Stimulated activated CD8-positive, alpha-beta memory T cell treated with anti-CD3 and anti-CD28 coated beads, Interleukin-7, amount 100 ng/mL, for 48 hours (primary cell): ENCODE data around the gene TMEM269.
A peak's percentile ranks its signal among the peaks of the same experiment; 100 is the strongest.

ENCODE experiments used
- DNase-seq, 2 donors: peaks; one replicate each; pipeline ENCODE4 v3.0.0-alpha.2; 2020; ENCODE audit warnings: low read depth in 1 of 2; ENCODE audit errors: extremely low read depth in 1 of 2

Gene TMEM269

DNA sequence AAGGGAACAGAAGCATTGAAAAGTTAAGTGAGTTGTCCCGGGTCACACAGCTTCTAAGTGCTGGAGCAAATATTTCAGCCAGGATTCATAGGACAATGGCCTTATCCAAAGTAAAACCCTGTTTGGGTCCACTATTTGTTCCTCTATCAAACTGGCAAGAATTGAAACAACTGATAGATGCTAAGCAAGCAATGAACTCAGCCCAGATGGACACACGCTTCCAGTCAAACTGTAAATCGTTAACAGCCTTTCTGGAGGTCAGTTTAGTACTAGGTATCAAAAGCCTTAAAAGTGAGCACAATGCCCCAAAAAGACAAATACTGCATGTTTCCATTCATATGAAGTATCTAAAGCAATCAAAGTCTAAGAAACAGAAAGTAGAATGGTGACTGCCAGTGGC is 33.2 kb downstream of the TMEM269 start:
- no peak for DNase-seq

DNA sequence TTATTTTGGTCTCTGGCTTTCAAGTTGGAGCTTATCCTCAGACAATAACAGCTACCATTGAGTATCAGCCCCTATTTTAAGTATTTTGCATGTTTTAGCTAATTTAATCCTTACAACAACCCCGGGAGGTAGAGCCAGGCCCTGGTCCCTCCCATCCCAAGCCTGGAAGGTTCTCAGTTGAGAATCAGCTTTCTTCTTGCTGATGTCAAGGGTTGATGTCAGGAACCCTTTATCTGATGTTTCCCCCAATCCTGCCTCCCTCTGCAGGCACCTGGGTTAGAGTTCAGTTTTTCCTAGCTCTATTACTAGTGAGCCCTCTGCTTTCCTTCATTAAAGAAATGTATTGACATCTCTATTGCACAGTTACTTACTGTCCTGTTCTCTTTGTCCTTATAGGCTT is 36.0 kb downstream of the TMEM269 start:
- DNase-seq: no peak

DNA sequence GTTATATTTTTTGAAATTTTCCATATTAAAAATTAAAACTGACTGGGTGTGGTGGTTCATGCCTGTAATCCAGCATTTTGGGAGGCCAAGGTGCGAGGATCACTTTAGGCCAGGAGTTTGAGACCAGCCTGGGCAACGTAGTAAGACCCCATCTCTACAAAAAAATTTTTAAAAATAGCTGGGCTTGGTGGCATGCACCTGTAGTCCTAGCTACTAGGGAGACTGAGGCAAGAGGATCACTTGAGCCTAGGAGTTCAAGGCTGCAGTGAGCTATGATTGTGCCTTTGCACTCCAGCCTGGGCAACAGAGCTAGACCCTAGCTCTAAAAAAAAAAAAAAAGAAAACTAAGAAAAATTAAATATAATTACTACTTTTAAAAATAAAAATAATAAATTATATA is 36.9 kb downstream of the TMEM269 start:
- DNase-seq: no peak

DNA sequence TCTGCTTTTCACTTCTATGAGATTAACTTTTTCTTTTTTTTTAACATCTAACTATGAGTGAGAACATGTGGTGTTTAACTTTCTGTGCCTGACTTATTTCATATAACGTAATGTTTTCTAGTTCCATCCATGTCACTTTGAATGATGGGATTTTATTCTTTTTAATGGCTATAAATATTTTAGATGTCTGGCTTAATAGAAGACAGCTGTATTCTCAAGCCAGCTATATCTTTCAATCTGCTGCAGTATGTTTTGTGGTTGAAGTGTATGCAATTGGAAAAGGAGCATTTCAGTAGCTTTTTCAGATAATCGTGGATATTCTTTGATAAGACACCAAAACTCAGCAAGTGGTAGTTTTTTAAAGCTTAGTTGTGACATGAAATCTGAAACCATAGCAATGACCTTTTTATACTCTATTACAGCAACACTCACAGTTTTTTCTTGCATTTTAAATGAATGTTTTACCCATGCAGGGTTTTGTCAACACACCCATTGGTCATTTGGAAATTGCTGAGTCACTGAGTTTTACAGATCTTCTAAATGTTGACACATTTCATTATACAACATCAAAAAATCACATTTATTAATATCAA is 38.1 kb downstream of the TMEM269 start:
- no peak for DNase-seq

DNA sequence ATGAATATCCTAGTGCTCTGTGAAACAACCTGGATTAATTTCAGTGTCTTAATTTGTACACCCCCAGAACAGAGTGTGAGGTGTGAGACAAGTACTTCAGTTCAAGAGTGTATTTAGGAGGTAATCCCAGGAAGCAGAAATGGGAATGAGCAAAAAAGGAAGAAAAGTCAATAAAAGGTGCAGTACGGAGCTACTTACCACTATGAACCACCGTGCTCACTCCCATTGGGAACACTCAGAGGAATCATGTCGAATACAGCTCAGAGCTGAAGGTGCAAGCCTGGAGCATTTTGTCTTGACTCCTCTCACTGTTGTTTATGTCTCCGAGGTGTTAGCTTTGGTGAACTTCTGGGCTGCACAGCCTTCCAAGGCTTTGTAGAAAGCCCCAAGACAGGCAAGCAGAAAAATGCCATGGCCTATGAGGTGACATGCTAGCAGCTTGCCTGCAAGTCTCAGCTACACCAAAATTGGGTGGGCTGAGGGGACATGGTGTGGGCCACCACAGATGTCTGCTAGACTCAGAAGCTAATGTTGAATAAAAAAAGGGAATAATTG is 39.8 kb downstream of the TMEM269 start:
- DNase-seq: no peak

DNA sequence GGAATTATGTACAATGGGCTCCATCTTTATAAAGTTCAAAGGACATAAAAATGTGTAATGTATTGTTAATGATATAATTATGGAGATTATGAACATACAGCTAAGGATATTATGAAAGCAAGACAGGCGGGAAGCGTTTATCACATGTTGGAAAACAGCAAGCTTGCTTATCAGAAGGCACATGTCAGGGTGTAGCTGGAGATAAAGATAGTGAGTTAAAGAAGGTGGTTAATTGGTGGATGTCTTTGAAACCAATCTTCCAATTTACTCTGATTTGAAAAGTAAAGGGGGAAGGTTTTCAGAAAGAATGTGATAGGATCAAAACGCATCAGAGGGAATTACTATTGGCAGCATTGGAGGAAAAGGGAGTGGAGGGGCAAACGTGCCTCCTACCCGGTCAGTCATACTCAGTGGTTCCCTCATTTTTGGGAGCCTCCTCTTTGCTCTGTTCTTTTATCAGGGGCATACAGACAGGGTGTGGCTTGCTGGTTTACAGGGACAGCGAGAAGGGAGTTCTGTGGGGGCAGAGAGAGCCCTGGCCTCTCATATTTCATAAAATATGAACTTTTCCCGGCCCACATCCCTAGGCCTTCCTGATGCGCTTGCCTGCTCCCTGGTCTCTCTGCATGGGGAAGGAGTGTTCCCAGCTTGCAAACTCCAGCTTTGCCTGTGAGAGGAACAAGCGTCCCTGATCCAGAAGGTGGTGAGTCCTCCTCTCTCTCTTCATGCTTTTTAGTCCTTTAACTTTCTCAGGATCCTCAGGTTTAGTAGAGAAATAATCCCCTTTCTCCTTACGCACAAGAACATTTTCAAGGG is 40.5 kb downstream of the TMEM269 start:
- DNase-seq: no peak

DNA sequence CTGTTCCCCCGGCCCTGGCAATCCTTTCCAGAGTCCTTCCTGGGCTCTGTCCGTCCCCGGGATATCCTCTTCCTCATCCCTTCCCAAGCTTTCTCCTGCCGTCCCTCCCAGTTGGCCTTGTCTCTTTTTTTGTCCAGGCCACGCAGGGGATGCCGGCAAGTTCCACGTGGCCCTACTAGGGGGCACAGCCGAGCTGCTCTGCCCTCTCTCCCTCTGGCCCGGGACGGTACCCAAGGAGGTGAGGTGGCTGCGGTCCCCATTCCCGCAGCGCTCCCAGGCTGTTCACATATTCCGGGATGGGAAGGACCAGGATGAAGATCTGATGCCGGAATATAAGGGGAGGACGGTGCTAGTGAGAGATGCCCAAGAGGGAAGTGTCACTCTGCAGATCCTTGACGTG is 45.8 kb downstream of the TMEM269 start:
- no peak for DNase-seq

DNA sequence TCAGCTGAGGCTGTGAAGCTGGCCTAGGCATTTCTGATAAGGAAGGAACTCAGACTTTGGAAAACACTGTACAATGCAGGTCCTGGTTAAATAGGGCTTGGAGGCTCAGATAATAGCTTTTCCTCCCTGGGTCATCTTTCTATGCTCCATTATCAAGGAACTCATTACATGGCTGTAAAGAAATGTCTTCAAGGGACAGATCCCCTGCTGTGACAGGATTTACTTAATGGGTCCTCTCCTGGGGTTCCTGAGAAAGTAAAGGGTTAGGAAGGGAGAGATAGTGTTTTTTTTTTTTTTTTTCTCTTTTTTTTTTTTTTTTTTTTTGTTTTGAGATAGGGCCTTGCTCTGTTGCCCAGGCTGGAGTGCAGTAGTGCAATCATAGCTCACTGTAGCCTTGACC is 46.5 kb downstream of the TMEM269 start:
- no peak for DNase-seq

DNA sequence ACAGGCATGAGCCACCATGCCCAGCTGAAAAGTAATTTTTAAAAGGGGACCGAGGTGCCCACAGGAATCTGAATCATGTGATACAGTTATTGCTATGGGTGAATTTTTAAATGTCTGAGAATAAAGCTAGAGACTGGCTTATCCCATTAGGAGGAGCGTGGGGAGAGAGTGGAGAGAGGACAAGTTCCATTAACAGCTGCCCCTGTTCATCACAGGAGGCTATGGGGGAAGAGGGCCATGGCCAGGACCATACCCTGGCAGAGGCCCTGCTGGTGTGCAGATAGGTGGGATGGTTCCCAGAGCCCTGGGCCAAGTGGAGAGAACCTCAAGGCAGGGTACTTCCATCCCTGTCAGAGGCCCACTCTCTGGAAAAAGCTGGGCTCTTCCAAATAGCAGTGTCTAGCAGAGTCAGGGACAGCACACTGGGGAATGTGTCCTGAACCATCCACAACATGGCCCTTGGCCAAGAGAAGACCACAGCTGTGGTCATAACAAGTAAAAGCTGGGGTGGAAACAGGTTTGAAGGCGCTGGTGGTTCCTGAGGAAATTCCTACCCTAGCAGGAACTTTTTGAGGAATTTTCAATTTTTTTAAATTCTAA is 48.0 kb downstream of the TMEM269 start:
- DNase-seq: no peak

DNA sequence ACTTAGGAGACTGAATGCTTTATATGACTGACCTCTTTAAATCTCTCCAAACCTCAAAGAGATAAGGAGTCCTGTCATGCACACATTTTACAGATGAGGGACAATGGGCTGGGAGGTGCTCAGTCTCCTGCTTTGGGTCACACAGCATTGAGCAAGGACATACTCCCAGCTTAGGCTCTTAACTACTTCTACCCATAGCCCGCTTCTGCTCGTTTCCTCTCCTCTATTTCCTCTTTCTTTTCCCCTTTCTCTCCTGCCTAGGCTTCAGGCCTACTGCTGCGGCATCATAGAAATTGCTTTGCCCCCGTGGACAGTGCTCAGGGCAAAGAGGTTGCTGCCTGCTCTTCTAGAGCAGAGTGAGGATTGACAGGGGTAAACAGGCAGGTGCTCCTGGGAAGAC is 49.2 kb downstream of the TMEM269 start:
- DNase-seq: no peak

DNA sequence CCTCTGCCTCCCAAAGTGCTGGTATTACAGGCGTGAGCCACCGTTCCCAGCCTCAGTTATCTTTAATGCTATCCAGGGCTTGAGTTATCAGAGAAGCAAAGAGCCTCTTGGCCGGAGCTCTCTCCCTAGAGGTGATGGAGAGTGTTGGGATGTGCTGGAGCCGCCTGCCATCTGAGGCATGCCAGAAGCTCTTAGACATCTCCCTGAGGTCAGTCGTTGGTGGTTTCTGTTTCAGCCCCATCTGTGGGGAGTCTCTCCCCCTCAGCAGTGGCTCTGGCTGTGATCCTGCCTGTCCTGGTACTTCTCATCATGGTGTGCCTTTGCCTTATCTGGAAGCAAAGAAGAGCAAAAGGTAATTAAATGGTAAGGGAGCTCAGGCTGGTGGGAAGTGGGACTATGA is 50.0 kb downstream of the TMEM269 start:
- DNase-seq: no peak

DNA sequence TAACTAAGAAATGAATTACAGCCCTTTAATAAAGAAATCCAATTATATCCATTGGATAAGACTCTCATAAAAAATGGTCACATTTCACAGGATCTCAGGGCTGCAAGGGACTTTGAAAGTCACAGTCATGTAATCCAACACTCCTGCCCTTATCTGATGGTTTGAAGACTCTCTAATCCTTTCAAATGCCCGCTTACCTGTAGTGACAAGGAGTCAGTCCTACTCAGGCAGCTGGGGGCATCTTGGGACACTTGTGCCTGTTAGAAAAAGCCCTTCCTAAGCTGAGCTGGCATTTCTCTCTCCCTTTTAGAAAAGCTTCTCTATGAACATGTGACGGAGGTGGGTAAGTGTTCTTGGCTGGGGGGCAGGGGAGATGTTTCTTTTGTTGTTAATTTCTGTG is 50.6 kb downstream of the TMEM269 start:
- no peak for DNase-seq

DNA sequence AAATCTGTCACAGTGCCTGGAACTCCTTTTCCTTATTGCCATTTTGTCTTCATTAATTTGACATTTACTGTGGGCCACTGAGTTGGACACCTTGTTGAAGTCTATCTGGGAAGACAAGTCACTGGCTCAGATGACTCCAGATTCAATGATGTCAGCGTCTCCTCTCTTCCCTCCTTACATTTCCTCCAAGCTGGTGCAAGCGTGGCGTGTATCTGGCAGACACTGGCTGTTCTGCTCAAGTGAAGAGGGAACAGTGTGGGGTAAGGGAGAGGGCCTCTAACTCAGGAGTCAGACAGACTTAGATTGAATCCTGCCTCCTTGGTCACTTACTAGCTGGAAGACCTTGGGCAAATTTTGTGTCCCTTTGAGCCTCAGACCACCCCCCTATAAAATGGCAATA is 52.9 kb downstream of the TMEM269 start:
- no peak for DNase-seq

DNA sequence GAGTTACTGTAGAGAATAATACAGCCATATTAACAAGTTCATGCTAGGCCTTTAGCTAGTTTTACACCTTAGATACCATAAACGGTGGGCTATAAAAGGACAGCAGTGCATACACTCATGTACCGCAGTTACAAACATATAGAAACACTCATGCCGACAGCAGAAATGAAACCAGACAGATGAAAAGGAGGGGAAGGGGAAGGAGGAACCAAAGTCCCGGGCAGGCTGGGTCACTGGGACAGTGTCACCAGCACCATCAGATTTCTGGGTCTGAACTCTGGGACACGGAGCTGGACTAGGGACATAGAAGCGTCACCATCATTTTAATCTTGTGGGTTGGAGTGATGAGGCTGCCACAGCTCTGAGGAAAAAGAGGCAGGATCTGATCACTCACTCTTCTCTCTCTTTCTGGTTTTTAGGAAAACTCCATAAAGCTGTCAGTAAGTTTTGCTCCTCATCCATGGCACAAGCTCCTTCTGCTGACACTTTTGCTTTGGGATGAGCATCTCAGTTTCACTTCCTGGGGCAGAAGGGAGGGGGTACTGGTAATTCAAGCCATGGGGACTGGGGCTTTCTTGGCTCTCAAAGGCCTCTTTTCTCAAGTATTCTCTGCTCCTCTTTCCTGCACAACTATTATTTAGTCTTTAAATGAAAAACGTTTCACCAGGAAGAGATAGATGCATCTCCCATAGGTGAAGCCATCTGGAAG is 53.8 kb downstream of the TMEM269 start:
- DNase-seq: no peak

DNA sequence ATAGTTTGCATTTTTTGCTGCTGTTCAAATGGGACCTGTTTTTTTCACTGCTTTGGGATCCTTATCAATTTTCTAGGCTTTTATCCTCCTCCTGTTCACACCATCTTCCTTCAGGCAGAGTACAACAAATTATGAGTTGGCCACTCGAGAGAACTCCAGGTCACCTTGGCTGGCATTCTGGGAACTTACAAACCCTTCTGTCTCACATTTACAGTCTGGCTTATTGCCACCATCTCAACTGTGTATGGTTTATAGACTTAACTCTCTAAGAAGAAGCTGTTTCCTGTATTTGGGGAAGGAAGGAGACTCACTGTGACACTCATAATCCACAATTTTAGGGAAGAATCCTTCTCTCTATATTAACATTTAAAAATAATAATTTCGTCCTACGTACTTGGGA is 56.2 kb downstream of the TMEM269 start:
- no peak for DNase-seq

DNA sequence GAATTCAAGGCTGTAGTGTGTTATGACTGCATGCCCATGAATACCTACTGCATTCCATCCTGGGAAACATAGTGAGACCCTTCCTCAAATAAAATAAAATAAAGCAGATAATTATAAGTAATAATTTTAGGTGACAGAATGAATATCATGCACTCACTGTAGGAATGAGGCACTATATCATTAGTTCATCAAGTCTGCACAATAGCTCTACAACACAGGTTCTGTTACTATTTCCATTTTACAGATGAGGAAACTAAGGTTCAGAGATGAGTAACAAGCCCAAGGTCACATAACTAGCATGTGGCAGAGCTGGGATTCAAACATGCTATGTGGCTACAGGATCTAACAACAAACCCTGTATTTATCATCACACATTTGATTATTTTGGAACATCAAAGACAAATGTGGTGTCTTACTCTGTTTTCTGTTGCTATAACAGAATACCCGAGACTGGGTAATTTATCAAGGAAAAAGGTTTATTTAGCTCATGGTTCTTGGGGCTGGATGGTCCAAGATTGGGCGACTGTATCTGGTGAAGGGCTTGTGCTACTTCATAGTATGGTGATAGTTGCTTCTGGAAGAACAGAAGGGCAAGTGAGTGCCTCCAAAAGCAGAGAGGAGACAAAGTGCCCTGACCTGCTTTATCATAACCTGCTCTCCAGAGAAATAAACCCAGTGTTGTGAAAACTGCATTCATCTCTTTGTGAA is 56.8 kb downstream of the TMEM269 start:
- DNase-seq: no peak

DNA sequence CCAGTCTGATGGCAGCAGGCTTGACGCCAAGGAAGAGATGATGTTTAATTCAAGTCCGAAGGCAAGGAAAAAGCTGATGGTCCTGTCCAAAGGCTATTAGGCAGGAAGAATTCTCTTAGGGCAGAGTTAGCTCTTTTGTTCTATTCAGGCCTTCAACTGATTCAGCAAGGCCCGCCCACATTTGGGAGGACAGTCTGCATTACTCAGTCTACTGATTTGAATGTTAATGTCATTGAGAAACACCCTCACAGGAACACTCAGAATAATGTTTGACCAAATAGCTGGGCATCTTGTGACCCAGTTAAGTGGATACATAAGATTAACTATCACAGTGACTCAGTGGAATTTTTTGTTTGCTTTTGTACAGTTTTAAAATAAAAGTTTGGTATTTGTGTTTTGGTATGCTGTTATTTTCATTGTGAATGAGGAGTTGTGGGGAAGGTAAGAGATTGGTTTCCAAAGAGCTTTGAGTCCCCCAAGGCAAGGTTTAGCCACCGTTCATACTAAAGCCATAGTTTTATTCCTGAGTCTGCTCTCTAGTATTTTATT is 59.9 kb downstream of the TMEM269 start:
- DNase-seq: no peak

DNA sequence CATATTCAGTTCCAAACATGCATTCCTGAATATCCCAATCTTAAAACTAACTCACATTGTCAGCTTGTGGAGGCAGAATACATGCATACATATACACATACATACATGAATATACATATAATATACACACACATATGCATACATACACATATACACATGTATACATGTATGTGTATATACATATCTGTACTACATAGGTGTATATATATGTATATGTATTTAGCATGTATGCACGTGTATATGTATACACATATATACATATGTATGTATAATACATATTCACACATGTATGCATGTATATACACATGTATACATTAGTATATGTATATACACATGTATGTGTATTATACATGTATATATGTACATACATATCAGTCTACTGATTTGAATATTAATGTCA is 60.4 kb downstream of the TMEM269 start:
- no peak for DNase-seq

DNA sequence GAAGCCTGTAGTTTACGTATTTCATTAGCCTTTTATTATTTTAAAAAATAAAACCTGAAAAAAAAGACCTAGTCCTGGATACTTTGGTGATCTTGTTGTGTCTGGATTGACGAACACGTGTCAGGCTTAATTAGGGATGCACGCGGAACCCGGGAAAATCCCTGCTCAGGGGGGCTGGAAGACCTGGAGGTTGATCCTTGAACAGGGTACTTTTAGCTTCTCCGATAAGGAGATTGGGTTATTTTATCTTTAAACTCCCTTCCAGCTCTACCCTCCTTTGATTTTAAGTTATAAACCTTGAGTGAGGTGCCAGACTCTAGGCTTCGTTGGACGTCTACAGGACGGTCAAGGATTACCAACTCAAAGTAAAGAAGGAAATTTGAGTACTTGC is 61.1 kb downstream of the TMEM269 start:
- no peak for DNase-seq

DNA sequence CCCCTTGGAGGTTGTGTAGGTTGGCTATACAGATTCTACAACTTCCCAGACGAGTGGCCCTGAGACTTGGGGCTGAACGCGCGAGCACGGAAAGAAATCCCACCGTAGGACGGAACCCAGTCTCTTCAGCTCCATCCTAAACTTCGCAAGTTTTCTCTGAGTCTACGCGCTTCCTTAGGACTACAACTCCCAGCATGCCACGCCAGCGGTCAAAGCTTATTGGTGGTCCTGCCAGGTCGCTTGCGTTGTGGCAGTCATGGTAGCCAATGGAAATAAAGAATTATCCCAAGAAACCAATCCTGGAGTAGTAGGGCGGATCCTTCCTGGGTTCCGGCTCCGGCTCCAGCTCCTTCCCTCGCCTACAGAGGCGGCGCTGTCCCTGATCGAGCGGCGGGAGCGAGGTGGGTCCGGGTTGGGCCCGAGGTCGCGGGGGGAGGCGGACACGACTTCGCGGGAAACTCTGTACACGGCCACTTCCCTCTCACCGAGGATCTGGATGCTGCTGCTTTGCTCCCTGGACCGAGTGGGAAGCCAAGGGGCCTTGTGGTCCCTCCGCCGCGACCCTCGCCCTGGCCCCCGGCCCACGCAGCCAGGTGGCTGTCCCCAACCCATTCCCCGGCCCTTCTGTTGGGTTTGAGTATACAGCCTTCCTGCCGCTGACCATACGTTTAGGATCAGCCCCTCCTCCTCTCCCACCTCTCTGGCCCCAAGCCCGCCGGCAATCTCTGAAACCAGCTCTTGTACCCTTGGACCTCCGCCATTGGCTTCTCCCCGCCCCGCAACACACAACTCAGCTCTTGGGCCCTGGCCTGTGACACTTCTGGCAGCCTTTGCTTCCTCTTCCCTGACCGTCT is 61.7 kb downstream of the TMEM269 start, which contains the start of gene ZNF691:
ZNF691 (plus strand) TSS at position 357 of the 854 bp plus-strand sequence. CDS start 3,046 bp downstream, outside the sequence.
- DNase-seq: peak; percentile 74 to 90
